SU-DHL-6 (cell line): ENCODE data around the gene NXN.
"Not testable (repeated sequence)": the region's sequence is repeated elsewhere in the genome, so short reads cannot be mapped to it uniquely, and the experiment has no call there.

Experiments
- H2AFZ ChIP-seq: fragments of 200-600 bp; sonication (generic); 2 replicates; pipeline ENCODE4 v1.6.1; 2014; ENCODE audit warnings: low read depth, mild to moderate bottlenecking, moderate library complexity, mixed read lengths, antibody characterized with exemption, low read length; ENCODE audit not compliant: severe bottlenecking
- H3F3A ChIP-seq: fragments of 200-600 bp; shearing (Covaris generic); 2 replicates; pipeline ENCODE4 v1.6.0; 2016; ENCODE audit warnings: antibody characterized with exemption, mild to moderate bottlenecking; ENCODE audit not compliant: insufficient read depth
- H3K27ac ChIP-seq: fragments of 200-600 bp; sonication (generic); 2 replicates; pipeline ENCODE4 v1.5.1; 2016; ENCODE audit warnings: low read depth, mild to moderate bottlenecking, low read length, moderate library complexity, mixed read lengths
- H3K27me3 ChIP-seq: fragments of 200-600 bp; sonication (generic), shearing (Covaris generic); 2 replicates; pipeline ENCODE4 v1.6.0; 2014; ENCODE audit warnings: mild to moderate bottlenecking, low read length
- H3K36me3 ChIP-seq: fragments of 200-600 bp; sonication (generic); 2 replicates; pipeline ENCODE4 v1.6.1; 2014; ENCODE audit warnings: mild to moderate bottlenecking, low read length, mixed read lengths
- H3K4me2 ChIP-seq: fragments of 300-600, 200-600 bp; shearing (Covaris generic), sonication (generic); 2 replicates; pipeline ENCODE4 v1.6.0; 2014; ENCODE audit warnings: low read length, low read depth, mild to moderate bottlenecking; ENCODE audit not compliant: poor library complexity, severe bottlenecking
- H3K4me3 ChIP-seq: fragments of 200-600 bp; sonication (generic); 2 replicates; pipeline ENCODE4 v1.5.1; 2014; ENCODE audit warnings: antibody characterized with exemption, low read length, mild to moderate bottlenecking, mixed read lengths; ENCODE audit not compliant: insufficient read depth, poor library complexity, severe bottlenecking
- H3K79me2 ChIP-seq: fragments of 200-600 bp; sonication (generic); 2 replicates; pipeline ENCODE4 v1.6.1; 2014; ENCODE audit warnings: mild to moderate bottlenecking, low read length, moderate library complexity; ENCODE audit not compliant: insufficient read depth
- H3K9ac ChIP-seq: fragments of 200-600 bp; sonication (generic); 2 replicates; pipeline ENCODE4 v1.7.0; 2014; ENCODE audit warnings: mild to moderate bottlenecking, low read length
- H3K9me2 ChIP-seq: fragments of 200-600 bp; sonication (generic); replicated peaks from 2 replicates; pipeline ENCODE4 v1.6.1; 2014; ENCODE audit warnings: low read length; ENCODE audit not compliant: insufficient read depth
- H3K9me3 ChIP-seq: fragments of 200-600 bp; sonication (generic); 2 replicates; pipeline ENCODE4 v1.6.1; 2014; ENCODE audit warnings: low read length, mixed read lengths; ENCODE audit not compliant: insufficient read depth
- H4K20me1 ChIP-seq: fragments of 200-600 bp; sonication (generic); 2 replicates; pipeline ENCODE4 v1.6.1; 2014; ENCODE audit warnings: low read depth, mild to moderate bottlenecking, antibody characterized with exemption, low read length, moderate library complexity, mixed read lengths
- EZH2phosphoT487 ChIP-seq: fragments of 200-600 bp; sonication (generic), shearing (Covaris generic); conservative IDR thresholded peaks from 2 replicates; pipeline ENCODE4 v1.6.1; 2018; ENCODE audit warnings: mild to moderate bottlenecking, antibody characterized with exemption, low read length, moderate library complexity, mixed read lengths
- TF ChIP-seq, protein P1 (sequence below): fragments of 200-600 bp; sonication (generic); IDR thresholded peaks from one replicate; pipeline ENCODE4 v1.5.1; 2017; ENCODE audit warnings: antibody characterized with exemption, mild to moderate bottlenecking, low read length, moderate library complexity; ENCODE audit not compliant: insufficient read depth, poor library complexity, severe bottlenecking

NXN gene

GRCh38 chr17:925817-926216, 53.8 kb downstream of the NXN start:
- H3K27me3 ChIP-seq: no peaks in the 10 kb centered on the region
- no peaks in the 10 kb centered on the region for H3K79me2 ChIP-seq
- no peak overlapping the region for H3K4me3 ChIP-seq
- no peak for TF ChIP-seq EZH2phosphoT487
- TF ChIP-seq, protein P1, sequence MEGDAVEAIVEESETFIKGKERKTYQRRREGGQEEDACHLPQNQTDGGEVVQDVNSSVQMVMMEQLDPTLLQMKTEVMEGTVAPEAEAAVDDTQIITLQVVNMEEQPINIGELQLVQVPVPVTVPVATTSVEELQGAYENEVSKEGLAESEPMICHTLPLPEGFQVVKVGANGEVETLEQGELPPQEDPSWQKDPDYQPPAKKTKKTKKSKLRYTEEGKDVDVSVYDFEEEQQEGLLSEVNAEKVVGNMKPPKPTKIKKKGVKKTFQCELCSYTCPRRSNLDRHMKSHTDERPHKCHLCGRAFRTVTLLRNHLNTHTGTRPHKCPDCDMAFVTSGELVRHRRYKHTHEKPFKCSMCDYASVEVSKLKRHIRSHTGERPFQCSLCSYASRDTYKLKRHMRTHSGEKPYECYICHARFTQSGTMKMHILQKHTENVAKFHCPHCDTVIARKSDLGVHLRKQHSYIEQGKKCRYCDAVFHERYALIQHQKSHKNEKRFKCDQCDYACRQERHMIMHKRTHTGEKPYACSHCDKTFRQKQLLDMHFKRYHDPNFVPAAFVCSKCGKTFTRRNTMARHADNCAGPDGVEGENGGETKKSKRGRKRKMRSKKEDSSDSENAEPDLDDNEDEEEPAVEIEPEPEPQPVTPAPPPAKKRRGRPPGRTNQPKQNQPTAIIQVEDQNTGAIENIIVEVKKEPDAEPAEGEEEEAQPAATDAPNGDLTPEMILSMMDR: no peak
- H3K9ac ChIP-seq: no peak overlapping the region
- no peaks in the 10 kb centered on the region for H3F3A ChIP-seq
- no peaks in the 10 kb centered on the region for H3K9me3 ChIP-seq
- no peak overlapping the region for H3K4me2 ChIP-seq
- H3K9me2 ChIP-seq: no peaks in the 10 kb centered on the region
- H3K36me3 ChIP-seq: no peaks in the 10 kb centered on the region
- no peaks in the 10 kb centered on the region for H4K20me1 ChIP-seq
- no peak overlapping the region for H3K27ac ChIP-seq
- H2AFZ ChIP-seq: no peak overlapping the region

DNA sequence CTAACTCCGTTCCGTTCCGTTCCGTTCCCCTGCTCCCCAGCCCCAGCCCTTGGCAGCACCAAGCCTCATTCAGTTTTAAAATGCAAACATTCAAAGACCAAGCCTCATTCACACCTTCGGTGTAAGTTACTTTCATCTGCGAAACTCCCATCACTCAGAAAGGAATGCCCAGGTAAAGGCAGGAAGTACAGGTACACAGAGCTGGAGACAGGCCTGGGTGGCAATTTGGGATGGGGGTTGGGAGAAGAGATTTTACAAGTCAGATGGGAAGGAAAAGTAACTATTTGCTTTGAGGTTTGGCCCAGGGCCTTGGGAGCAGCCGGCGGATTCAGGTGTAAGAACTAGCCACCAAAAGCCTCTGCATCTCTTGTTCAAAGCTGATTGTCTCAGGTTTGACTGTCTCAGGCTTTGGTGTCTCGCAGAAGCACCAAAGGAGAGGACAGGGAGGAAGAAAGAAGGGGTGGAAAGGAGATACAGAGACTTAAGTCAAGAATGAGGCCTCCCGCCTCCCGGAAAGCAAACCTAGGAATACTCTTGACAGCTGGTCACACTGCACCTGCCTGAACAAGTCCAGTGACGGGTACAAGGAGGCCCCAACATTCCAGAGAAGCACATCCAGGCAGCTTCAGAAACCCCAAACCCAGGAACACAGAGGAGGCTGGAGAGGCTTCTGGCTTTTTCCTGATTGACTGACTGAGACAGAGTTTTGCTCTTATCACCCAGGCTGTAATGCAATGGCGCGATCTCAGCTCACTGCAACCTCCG, 54.7 kb downstream of the NXN start:
- Histone ChIP-seq H3K27ac (no peak overlapping the region), H3K4me2 (no peak overlapping the region)

GRCh38 chr17:924306-924705, 55.3 kb downstream of the NXN start:
- not testable (repeated sequence) for H2AFZ ChIP-seq, H3K9me2 ChIP-seq, H3K4me2 ChIP-seq, H3K36me3 ChIP-seq, H3K9me3 ChIP-seq, H3K79me2 ChIP-seq, H3K4me3 ChIP-seq, H4K20me1 ChIP-seq, H3K27ac ChIP-seq, H3K27me3 ChIP-seq, H3K9ac ChIP-seq, H3F3A ChIP-seq

More for the DNA sequence above, 54.7 kb downstream of the NXN start:
- H3K9ac ChIP-seq: no peak overlapping the region
- H3K27me3 ChIP-seq: no peaks in the 10 kb centered on the region
- no peaks in the 10 kb centered on the region for H4K20me1 ChIP-seq
- H3K79me2 ChIP-seq: no peaks in the 10 kb centered on the region
- no peaks in the 10 kb centered on the region for H3K9me3 ChIP-seq
- H3K36me3 ChIP-seq: no peaks in the 10 kb centered on the region
- H2AFZ ChIP-seq: no peak overlapping the region
- no peaks in the 10 kb centered on the region for H3K9me2 ChIP-seq
- H3K4me3 ChIP-seq: no peak overlapping the region
- TF ChIP-seq, protein P1: no peak
- no peak for TF ChIP-seq EZH2phosphoT487
- H3F3A ChIP-seq: no peaks in the 10 kb centered on the region

GRCh38 chr17:923633-924032, 55.9 kb downstream of the NXN start:
- Histone ChIP-seq H3K27me3 (no peaks in the 10 kb centered on the region), H3K4me2 (no peak overlapping the region), H3K9me3 (no peaks in the 10 kb centered on the region), H3K9ac (no peak overlapping the region), H4K20me1 (no peaks in the 10 kb centered on the region), H3K4me3 (no peak overlapping the region), H3K36me3 (no peaks in the 10 kb centered on the region), H3K9me2 (no peaks in the 10 kb centered on the region), H3K27ac (no peak overlapping the region), H3K79me2 (no peaks in the 10 kb centered on the region), H3F3A (no peaks in the 10 kb centered on the region), H2AFZ (no peak overlapping the region)
- TF ChIP-seq, protein P1: no peak
- TF ChIP-seq EZH2phosphoT487: no peak
